GM19463 (cell line): Measurements from ENCODE around the gene JAML.

Experiments used
- ATAC-seq: cut with Tn5 transposase; IDR thresholded peaks from one replicate; pipeline ENCODE4 v1.9.1; 2021; ENCODE audit warnings: mild to moderate bottlenecking, moderate library complexity; ENCODE audit not compliant: unreplicated experiment

Gene JAML

DNA sequence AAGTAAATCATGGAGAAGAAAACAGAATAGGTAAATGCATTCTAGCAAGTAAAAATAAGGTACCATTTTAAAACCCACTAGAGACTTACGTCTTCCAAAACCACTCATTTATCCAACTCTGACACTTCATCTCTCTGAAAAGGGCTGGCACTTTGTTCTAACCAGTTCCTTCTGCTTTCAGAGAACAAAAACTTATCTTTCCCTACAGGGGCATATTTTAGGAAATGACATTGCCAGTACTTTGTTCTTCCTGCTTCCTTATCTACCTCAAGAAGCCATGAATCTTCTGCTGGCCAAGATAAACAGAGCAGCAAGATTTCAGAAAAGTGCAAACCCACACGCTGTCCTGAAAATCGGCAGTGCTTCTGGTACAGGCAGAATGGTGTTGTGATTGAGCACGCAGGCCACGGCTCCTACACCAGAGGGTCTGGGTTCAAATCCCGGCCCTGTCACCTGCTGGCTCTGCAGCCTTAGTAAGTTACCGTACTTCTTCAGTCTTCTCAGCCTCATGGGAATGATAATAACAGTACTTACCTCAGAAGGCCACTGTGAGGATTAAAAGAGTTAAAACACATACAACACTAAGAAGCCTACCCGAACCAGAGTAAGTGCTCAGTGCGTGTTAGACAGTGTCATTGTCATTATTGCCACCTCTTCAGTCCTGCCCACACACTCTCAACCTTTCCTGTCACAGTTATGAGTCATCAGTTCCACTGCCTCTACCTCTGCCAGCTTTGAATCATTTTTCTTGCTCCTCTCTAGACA, 16.4 kb upstream of the JAML start:
- ATAC-seq, result peak; percentile 95

DNA sequence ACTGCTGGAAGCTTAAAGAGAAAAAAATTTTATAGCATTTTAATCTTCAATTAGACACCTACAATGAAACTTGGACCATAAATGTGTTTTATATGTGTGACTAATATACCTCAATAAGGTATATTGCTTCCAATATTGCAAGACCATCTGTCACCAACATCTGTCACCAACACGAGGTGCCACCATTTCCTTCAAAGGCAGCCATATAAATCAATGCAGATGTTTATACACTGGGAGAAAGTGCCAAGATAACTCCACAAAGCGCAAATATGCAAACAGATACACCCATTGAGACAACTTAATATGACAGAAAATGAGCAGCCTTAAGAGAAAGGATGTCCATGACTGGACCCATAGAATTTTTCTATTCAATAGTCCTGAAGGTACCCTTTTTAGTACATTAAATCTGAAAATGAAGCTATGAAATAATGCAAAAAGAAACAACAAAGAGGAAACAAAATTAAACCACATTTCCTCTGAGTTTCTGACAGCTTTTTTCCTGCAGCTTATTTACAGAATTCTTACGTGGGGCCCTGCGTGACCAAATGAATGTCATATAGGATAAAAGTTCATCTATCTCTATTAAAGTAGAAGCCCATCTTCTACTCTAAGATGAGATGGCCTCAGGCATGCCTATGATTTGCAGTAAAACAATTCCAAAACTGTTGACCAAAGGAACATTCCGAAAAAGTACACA, 14.8 kb upstream of the JAML start:
- ATAC-seq, result no peak

DNA sequence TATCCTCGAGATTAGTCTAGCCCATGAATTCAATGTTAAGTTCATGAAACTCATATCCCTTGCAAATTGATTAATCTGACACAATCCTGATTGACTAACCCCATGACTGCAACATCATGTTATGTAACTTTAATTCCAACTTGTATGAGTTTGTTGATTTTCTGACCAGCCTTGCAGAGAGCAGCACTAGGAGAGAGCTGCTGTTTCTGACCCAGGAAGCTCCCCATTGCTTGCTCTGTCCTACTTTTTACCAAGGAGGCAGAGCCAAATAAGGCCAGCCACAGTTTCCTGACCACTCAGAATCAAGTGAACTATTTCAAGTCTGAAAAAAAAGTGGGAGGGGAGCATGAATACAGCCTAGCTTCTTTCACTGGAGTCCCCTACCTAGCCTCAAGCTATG, 14.1 kb upstream of the JAML start:
- no peak for ATAC-seq

DNA sequence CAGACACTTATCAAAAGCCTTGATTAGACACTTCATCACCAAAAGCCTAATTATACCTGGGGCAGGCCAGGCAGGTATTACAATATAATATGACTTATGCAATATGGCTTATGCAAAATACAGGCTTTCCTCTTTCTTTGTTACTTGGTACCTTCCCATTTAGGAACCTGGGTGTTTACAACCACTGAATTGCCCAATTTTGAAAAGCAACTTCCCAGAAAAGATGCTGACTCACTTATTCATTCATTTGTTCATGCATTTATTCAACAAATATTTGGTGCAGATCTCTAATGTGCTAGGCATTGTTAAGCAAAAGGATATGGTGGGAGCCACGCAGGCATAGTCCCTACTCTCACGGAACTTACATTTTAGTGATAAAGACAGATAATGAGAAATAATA, 13.6 kb upstream of the JAML start:
- no peak for ATAC-seq

DNA sequence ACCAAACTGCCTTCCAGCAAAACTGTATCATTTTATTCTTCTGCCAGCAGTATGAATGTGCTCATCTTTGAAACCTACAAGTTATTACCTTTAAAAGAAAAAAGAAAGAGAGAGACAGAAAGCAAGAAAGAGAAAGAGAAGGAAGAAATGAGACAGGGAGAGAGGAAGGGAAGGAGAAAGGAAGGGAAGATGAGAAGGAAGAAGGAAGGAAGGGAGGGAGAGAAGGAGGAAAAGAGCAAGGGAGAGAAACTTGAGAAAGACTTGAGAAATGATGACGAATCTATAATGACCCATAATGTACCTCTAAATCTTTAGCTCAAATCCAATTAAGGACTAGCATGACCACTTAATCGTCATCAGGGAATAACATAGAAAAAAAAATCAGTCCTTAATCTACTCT, 11.4 kb upstream of the JAML start:
- no peak for ATAC-seq

DNA sequence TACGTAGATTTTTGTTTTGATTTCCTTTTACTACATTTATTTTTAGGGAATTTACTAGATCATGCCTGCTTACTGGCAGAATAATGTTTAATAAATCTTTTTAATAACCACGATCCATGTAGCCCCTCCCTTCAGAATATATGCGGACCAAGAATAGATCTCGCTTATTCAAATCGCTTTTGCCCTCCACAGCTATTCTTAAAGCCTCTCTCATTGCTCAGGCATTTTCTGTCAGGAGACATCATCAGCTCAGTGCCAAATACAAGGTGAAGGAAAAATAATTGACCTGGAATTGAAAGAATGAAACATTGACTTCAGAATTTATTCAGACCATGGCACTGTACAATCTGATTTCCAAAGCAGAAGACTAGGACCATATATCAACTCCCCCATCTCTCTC, 10.0 kb upstream of the JAML start:
- no peak for ATAC-seq

DNA sequence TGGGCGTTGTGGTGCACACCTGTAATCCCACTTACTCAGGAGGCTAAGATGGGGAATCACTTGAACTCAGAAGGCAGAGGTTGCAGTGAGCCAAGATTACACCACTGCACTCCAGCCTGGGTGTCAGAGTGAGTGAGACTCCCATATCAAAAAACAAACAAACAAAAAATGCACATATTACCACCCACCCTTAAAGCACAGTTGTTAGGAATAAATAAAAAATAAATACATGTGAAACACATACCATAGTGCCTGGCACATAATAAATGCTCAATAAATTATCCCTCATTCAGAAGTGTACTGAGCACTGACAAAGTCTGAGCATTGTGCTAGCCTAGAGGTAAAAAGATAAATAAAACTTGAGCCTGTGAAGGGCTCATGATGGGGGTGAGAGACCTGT, 9.0 kb upstream of the JAML start:
- ATAC-seq, result no peak

DNA sequence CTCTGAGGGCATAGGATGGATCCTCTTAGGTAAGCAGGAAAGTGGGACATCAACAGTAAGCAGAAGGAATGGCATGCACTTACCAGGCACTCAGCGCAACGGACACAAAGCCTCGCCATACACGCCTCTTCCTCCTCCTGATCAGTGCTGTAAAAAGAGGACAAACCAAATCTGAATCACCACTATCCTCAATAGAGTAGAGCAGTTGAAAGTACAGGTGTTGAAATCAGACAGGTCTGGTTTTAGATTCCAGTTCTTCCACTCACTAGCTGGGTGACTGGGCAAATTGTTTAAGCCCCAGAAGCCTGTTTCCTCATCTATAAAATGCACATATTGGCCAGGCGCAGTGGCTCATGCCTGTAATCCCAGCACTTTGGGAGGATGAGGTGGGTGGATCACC, 8.6 kb upstream of the JAML start:
- ATAC-seq, result no peak

DNA sequence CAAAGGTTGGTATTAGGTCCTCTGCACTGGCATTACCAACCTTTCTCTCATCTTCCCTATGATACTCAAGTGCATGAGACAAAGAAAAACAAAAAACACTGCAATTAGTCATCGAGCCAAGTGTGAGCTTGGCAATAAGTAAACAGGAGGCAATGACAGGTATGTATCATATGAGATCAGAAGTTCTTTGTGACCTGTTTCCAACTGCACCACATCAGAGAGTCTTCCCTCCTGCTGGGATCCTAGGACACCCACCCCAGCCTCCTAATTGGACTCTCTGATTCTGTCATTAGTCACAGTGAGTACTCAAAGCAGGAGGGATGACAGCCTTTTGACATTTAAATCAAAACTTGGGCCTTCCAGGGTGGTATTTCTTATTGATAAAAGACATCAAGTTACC, 7.8 kb upstream of the JAML start:
- no peak for ATAC-seq

DNA sequence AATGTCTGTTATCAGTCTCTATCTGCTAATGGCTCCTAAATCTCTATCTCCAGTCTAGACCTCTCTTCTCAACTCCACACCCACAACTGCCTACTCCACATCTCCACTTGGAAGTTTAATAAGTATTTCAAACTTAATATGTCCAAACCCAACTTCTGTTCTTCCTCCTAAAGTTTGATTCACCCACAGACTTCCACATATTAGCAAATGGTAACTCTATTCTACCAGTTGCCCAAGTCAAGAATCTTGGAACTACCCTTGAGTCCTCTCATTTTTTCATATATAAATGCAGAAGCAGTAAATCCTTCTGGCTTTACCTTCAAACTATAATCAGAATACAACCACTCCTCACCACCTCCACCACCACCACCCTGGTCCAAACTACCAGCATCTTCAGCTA, 6.7 kb upstream of the JAML start:
- no peak for ATAC-seq

DNA sequence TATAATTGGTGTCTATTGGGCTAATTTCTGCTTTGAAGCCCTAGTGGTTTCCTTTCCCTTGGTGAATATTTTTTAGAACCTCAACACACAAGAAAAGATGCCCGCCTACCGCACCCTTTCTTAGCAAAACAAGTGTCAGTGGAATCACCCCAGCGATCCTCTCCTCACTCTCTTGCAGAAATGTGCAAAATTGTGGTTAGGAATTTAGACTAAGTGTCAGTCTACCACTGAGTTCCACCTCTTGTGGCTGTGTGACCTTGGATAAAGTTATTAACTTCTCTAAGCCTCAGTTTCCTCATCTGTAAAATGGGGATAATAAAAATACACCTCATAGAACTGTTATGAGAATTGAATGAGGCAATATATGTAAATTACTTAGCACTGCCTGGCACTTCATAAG, 5.3 kb upstream of the JAML start:
- no peak for ATAC-seq

DNA sequence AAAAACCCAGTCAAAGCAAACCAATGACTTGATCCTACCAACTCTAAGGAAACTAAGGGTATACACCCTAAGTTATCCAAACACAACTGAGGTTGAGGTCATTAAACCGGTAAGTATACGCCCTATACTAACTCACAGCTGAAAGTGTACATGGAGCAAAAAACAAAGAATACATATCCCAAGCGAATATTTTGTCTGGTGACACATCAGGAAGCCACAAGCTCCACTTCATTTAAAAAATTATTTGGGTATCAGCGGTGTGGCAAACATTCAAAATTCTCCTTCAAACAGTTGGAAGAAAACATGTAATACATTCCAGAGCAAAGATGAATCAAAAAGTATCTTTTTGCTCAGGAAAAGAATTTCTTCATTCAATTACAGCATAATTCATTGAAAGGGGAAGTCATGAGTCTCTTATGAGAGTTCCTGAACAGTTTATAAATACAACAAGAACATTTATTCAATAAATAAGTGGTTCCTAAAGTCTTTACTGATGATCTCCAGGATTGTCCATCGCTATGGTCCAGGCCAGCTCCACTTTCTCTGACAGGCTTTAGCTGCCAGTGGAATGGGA, 4.5 kb upstream of the JAML start:
- ATAC-seq, result no peak

DNA sequence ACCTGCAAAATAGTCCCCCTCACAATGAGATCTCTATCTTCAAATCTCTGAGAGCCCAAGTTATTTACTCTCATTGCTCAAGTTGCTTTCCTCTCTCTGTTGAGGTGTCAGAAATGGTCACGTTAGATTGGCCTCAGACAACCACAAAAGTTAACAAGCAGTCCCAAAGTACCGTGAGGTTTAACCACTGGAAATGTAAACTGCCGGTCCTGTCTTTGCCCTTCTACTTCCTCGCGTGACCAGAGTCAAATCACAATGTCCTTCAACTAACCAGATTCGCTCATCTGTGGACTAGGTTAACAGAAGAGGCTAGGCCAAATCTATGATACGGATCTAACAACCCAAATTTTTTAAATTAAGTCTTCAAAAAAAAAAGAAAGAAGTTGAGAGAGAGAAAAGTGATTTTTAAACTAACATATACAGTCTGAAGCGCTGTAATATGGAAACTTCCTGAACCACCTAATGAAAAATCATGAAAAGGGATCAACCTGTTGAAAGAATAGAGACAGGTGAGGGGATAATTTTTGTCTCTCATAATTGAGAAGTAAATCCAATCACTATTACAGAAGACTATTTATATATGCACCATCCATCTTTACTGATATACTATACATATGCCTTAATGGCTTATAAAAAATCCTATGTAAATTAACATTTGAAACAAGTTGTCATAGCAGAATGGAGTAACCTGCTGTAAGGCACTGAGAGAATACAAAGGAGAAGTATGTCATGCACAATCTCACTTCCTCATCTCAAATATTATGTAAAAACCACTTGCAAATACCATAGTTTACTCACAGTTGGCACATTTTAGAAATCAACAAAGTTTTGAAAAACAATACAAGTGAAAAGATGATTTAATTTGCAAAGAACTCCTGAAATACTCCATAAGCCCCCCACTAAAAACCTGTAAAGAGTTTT, 3.3 kb upstream of the JAML start:
- peak; percentile 70 for ATAC-seq

DNA sequence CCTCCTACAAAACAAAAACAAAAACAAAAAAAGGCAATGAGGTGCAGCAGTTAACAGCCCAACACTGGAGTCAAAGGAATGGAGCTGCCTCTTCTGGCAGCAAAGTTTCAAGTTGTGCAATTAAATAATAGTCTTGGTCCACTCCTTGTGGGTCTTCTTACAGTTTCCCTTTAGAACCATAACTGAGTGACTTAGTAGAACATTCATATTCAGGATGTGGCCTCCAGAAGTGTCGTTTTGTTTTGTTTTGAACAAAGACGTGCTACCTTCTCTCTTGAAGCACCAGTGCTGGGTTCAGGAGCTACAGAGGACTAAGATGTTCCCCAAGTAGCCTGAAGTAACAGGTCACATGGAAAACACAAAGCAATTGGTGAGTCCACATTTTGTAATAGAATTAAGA, 2.0 kb upstream of the JAML start:
- no peak for ATAC-seq

DNA sequence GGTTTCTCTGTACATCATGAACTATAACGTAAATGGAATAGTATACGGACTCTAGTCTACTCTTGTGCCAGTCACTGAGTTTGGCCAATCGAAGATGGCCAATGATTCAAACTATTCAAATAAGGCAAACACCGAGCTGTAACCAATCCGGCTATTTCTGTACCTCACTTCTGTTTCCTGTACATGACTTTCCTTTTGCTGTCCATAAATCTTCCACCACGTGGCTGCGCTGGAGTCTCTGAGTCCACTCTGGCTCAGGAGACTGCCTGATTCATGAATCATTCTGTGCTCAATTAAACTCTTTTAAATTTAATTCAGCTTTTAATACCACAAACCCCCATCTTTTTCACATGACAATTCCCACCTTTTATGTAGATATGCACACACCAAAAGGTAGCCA, 1.5 kb upstream of the JAML start:
- no peak for ATAC-seq

DNA sequence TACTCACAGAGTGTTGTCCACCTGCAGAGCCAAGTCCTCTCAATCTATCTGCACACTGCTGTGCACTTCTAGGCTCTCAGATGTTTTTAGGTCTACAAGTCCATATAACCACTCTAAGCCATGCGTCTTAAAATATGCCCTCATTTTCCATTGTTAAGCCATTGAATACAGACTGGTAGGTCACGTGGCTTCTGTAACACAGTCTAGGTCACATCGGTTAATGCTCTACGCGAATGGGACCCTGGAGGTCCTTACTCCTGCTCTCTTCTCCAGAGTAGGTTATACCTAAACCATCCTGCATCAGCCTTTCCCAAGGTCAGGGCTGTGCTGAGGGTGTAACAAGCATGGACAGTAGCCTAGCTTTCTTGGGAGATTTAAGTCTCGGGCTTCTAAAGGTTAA, 819 bp downstream of the JAML start:
- no peak for ATAC-seq

DNA sequence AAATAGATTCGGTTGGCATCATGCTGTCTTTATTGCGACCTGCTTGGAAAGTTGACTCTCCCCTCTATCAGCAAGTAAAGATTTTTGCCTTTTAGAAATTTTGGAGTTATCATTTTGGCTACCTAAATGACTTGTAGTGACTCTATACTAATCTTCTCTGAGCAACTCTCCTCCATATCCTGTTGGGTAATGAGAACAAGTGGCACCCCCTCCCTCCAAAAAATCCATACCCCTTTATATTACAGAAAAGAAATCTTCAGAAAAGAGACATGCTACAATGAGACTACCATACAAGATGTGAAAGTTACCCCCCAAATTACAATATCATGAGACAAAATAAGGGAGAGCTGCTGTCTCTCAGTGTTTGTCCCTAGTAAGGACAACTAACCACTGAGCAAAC, 1.2 kb downstream of the JAML start:
- ATAC-seq, result no peak

DNA sequence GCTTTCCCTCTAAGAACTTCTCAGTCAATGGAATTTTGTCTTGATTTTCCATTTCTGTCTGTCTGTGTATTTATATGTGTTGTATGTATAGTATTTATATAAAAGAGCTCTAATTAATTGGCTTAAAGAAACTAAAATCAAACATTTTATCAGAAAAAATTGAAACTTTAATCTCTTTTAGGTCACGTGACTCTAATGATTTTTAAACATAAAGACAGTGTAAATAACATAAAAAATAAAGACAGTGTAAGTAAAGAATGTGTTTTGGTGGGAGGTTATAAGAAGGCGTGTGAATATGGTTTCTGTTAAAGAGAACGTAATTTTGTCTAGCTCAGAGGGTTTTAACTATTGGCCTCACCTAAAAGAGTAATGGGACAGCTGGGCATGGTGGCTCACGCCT, 2.4 kb downstream of the JAML start:
- no peak for ATAC-seq

DNA sequence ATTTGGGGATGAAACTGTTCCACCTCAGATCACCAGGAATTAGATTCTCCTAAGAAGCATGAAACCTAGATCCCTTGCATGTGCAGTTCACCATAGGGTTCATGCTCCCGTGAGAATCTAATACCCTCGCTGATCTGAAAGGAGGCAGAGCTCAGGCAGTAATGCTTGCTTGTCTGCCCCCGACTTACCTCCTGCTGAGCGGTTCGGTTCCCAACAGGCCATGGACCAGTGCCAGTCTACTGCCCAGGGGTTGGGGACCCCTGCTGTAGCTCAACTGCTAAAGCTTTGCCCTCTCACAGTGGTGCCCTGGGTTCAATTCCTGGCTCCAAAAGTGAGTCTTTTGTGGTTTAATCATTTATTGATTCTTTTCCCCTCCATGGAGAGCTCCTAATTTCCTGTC, 3.4 kb downstream of the JAML start:
- no peak for ATAC-seq

DNA sequence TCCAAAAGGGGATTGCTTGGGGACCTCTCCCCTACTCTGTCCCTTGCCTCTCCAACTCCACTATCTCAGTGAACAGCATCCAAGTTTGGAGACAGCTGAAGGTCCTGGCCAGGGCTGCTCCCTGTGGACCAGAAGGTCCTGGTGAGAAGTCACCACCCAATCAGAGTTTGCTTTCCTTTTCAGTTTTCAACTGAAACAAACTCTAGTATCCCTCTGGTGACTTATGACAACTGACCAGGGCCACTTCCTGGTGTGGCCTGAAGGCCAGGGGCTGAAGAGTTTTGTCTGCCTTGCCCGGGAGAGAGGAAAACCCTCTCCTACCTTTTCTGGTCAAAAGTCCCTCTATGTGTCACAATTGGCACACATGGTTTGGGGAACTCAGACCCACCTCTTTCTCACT, 5.1 kb downstream of the JAML start:
- ATAC-seq, result no peak

DNA sequence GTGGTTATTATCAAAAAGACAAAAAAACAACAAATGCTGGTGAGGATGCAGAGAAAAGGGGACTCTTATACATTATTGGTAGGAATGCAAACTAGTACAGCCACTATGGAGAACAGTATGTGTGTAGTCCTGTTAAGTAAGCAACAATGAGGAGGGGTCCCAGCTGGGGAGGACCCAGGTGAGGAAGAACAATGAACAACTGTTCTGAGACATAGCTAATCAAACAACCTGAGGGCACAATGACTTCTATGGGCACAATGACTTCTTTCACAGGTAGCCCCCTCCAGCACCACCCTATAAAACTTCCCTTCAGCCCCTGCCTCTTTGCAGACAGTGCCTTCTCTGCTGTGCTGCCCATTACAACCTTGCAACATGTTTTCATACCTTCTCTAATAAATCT, 5.6 kb downstream of the JAML start:
- no peak for ATAC-seq
